Tongue (tissue), 2 donors: Measurements from ENCODE around the gene DIP2C. TPM values are rescaled to one million over a fixed set of nuclear protein-coding genes. Genes with fewer than 3 reads are reported as not detected.
"Not testable (repeated sequence)": the region's sequence is repeated elsewhere in the genome, so short reads cannot be mapped to it uniquely, and the experiment has no call there.

Source experiments
- DNase-seq: peaks from one replicate; pipeline ENCODE4 v3.0.0-alpha.2; 2015
- total RNA-seq: library from RNA; depleted of rRNA; stranded (reverse); fragments of >200 nt; gene quantifications from one replicate; pipeline ENCODE4 v1.2.3, GENCODE V29; 2014

Gene DIP2C
- total RNA-seq, 1 donor from 2014 or later: 39.0 TPM

DNA sequence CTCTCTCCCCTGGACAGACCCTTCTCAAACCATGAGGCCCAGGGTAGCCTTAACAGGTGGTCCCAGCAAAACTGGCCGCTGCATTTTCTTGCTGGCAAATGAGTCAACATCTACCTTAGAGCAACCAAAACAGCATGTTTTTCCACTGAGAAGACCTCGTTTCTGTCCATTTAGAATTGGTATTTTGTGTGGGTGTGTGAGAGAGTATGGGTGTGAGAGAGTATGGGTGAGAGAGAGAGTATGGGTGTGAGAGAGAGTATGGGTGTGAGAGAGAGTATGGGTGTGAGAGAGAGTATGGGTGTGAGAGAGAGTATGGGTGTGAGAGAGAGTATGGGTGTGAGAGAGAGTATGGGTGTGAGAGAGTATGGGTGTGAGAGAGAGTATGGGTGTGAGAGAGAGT is 157.1 kb downstream of the DIP2C start:
- DNase-seq: not testable (repeated sequence)

DNA sequence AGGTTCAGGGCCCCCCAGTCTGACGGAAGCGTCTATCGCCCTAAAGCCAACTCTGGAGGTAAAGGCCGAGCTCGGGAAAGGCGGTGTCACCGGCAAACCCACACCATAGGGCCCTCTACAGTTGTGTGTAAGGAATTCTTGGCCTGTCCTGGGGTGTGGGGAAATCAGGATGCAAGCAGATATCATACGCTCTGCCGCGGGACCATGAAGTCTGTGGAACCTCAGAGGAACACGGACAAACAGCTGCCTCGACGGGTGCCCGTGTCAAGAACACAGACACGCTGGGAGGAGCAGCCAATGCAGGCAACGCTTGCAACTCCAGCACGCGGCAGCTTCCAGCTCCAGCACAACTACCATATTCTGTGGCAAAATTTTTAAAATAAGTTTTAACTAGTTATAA is 157.9 kb downstream of the DIP2C start:
- no peak for DNase-seq

DNA sequence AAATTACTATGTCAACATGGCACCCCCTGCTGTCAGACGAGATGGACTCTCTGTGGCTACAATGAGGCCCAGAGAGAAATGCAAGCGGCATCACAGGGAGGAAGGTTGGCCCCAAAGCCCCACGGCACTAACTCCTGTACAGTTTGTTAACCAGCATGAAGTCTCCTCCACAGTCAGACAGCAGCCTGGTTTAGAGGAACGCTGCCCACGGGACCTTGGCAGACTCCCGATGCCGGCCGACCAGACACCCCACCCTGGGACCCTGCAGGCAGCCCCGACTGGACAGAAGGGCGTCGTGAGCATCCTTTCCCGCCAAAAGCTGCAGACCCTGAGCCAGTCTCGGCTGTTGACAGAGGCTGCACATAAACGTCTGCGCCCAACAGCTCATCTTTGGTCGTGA is 158.8 kb downstream of the DIP2C start:
- no peak for DNase-seq

DNA sequence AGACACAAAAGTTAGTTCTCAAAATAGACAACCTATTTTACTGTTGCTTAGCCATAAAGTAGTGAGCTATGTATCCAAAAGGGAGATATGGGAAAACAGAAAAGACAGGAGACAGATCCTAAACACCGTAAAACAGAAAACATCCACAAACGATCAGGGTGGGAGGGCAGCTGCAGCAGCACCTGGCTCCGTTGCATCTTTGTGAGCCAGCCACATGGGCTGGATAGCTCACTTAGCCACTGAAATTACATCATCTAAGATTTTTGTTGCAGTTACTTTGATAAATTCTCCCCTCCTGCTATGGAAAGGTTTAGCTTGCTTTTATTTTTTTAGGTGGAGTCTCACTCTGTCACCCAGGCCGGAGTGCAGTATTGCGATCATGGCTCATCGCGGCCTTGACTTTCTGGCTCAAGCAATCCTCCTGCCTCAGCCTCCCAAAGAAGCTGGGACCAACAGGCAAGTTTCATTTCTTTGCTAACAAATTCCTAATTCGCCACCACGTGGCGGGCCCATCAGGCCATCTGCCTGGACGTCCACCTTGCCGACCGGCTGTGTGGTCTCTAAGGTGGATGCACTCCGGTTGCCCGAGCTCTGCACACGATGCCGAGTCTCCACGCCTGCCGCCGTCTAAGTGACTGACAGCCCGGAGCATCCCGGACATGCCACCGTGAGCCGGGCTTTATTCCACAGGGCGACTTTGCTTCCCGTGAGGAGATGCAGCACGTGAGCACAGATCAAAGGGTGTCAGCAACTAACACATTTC is 159.8 kb downstream of the DIP2C start:
- peak; percentile 29 for DNase-seq

DNA sequence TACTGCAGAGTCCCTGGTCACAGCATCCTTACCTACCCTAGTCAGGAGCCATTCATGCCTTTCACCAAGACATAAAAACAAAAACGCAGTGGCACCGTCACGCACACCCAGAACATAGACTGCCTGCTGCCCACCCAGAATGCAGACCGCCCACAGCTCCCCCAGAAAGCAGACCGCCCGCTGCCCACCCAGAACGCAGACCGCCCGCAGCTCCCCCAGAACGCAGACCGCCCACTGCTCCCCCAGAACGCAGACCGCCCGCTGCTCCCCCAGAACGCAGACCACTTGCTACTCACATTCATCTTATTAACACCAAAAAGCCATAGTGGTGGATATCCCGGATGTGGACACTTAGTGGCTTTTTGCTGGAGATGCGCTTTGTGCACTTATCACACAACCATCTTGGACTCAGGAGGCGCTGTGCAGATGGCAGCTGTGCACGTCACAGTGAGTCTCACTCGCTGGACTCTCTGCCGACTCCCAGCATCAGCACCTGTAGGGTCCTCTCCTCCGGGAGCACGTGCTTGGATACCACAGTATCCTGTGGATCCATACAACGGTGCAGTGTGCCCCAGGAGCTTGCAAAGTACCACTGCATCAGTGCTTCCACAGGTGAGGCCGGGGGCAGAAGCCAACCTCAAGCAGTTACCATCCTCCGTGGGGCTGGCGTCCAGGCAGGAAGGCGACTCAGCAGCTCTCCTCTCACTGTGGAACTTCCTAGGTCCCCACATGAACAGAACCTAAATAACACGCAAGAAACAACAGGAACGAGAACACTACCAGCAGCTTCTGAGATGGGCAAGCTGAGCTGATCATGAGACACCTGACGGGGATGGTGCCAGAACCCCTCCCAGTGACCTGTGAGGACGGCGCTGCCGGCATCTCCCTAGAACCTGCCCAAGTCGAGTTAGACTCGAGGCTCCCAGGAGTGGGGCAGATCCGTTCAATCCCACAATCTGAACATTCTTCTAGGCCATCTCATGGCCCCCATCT is 161.0 kb downstream of the DIP2C start:
- no peak for DNase-seq

DNA sequence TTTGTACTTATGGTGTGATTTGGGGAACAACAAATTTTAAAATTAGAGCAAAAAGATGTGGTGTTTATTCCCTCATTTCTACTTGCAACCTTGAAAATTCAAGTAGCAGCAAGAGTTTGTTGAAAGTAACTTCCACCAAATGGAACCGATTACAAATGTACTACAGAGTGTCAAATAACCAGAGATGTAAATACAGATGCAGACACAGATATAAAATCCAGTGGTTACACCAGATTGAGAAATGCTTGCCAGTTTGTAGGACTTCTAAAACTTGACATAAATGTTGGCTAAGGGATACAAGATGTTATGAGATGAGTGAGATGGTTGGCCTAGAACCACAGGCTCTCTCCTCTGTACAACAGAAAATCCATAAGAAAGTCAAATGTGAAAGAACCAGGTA is 162.1 kb downstream of the DIP2C start:
- DNase-seq: no peak

DNA sequence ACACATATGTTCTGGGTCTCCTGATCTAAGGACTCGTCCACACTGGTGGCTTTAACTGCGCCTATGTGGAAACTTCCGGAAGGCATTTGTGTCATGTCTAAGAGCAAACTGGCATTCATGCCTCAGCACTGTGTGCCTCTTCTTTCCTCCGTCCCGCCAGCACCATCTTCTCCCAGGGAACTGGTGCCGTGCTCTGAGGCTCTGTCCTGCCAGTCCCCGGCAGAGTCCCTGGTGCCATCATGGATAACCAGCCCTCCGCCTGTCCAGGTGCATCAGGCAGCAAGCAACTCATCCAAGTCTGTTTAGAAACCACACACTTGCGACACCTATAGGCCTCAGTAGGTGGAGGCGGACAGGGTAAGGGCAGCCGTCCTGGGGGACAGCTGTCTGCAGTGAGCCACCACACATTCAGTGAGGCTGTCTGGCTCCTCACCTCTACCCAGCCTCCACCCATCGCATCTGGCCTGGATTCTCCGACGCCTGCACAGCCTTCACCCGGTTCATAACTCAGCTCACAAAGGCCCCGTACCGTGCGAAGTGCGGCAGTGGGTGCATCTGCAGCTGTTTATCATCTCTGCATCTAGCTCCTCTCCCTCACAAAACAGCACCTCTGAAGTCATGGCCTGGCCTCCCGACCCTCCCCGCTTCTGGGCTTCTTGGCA is 162.7 kb downstream of the DIP2C start:
- no peak for DNase-seq

DNA sequence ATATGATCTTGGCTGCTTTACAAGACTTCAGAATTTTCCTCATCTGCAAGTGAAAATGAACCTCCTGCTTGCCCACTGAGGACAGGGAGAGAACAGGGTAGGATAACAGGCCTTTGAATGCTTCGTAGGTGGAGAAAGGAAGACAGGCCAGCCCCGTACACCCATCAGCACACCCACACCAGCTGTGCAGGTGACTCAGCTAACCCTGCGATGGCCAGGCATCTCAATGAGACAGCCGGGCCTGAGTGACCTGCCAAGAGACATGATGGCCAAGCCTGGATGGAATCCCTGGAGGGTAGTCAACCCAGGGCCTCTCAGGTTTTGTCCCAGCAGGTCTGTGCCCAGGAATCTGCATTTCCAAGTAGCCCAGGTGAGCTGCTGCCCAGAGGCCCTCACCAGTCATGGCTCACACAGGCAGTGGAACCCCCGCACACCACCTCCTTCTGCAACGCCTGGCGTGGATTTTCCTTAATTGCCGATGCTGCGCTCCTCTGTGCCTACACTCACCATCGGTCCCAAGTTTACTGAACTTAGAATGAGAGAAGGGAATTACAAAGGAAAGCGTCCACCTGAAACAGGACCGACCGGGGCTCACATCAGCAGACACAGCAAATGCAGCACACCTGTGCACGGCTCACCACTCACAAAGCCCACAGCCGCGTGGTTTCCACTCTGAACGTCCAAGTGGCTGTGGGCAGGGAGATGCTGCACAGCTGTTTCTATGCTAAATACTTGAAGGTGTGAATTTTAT is 163.7 kb downstream of the DIP2C start:
- no peak for DNase-seq

DNA sequence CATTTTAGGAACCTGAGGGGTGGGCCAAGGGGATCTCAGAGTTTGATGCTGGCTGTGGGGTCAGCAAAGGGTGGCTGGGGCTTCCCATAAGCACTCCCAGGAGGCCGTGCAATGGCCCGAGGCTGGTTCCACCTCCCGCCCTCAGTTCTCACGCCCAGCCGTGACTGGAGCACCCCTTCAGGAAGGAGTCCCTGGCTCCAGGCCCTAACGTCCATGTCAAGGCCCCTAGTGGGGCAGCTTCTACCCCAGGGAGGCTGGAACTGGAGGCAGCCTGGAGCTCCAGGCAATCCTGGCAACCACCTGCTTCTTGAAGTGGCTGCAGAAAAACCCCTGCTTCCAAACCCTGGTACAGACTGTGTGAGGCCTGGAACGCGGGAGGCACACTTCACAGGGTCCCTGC is 165.5 kb downstream of the DIP2C start:
- DNase-seq: no peak

DNA sequence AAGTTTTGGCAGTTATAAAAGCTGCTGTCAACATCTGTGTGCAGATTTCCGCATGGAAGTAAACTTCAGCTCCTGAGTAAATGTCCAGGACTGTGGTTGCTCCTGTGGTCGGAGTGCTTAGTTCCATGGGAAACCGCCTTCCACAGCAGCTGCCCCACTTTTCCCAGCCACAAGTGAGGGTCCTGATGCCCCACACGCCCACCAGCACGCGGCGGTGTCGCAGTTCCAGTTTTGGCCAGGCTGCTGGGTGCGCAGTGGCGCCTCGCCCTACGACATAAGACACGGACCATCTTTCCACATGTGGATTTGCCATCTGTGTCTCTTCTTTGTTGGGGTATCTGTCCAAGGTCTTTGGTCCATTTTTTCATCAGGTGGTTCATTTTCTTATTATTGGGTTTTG is 167.1 kb downstream of the DIP2C start:
- DNase-seq: no peak

DNA sequence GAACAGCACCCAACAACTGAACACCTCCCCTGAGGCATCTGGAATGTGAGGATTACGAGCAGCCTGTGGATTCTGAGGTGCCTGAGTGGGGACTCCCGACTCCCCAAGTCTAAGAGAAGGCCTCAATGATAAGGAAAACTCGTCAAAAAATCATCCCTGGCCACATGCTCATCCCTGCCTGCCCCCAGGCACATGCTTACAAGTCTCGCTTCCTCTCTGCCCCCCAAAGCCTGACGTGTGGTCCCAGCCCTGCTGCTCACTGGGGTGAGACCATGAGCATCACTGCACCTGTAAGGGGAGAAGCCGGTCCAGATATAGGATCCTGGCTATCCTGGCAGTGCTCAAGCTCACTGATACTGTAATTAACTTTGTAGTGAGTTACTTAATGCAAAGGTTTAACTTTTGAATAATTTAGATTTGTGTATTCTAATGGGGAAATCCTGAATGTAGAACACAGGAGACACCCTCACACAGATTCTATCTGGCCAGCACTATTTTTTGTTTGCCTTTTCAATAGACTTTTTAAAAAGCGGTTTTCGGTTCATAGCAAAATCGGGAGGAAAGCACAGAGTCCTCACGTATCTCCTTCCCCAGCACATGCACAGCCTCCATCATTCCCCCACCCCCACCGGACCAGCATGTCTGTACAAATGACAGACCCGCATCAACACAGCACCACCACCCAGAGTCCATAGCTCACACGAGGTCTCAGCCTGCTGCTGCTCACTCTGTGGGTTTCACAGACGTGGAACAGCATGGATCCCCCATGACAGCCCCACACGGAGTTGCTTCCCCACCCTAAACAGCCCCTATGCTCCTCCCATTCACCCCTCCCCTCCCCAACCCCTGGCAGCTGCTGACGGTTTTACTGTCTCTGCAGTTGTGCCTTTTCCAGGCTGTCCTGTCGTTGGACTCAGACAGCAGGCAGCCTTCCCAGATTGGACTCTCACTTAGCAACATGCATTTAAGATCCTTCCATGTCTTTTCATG is 167.9 kb downstream of the DIP2C start:
- DNase-seq: peak; percentile 65

DNA sequence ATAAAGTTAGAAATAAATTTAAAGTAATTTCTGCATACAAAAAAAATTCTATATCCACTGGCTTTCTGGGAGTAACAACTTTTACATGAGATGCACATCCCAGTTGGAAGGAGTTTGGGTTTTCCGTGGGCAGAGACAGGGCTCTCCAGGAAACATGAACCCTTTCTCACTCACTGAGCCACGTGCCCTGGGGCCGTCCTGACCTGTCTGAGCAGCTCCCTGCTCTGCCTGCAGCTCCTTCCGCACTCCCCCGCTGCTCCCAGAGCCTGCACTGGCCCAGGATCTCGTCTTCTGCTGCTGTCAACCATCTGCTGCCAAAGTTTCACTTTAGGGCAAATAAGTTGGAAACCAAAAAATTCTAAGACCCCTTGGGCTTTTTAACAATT is 169.1 kb downstream of the DIP2C start:
- DNase-seq: peak; percentile 48

DNA sequence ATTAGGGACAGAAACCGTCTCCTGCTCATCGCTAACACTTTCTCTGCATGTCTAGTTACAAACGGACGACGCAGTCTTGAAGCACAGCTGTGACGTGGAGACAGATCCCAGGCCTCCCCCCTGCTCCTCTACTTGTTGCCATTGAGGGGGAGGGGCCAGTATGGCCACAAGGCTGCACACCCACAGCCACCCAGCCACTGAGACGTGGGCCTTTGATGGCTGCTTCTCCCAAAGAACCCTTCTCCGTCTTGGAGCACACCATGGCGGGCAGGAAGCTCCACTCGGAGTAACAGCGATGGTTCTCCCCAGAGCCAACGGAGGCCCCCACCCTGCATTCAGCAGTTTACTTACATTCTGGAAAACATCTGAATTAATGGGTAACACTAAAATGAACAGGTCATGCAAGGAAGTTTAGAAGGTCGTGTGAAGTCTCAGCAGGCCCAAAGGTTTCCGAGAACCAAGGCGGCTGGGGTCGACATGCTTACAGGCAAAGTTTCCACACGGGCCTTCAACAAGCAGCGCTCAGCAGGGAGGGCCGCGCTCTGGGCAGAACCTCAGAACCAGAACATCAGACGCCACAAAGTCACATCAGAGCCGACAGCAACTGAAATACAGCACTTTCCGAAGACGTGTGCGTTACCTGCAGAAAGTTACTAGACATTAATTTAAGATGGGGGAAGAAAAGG is 169.6 kb downstream of the DIP2C start:
- DNase-seq: no peak

DNA sequence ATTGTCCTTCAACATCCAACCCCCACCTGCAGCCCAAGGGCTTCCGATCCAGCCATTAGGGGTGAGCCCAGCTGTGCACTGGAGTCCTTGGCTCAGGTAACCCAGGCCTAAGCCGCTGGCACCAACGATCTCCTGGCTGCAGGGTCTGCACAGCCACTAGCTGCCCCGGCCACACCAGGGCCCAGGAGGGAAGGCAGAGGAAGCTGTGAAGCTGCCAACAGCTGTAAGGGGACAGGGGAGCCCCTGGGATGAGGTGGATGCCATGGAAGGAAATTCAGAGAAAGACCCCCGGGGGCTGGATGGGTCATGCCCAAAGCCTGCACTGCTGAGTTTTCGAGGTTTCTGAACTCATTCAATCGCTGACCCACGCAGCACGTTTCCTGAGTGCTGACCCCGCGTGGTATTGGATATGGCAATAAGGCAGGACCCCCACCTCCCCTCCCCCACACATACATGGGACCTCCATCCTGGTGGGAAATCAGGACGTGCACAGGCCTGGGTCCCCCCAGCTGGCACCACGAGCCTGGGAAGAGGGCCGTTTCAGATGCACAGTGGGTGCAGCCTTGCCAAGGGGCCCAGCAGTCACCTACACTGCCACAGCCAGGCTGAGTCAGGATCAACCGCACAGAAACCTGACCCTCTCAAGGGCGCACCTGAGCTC is 170.3 kb downstream of the DIP2C start:
- DNase-seq: no peak

DNA sequence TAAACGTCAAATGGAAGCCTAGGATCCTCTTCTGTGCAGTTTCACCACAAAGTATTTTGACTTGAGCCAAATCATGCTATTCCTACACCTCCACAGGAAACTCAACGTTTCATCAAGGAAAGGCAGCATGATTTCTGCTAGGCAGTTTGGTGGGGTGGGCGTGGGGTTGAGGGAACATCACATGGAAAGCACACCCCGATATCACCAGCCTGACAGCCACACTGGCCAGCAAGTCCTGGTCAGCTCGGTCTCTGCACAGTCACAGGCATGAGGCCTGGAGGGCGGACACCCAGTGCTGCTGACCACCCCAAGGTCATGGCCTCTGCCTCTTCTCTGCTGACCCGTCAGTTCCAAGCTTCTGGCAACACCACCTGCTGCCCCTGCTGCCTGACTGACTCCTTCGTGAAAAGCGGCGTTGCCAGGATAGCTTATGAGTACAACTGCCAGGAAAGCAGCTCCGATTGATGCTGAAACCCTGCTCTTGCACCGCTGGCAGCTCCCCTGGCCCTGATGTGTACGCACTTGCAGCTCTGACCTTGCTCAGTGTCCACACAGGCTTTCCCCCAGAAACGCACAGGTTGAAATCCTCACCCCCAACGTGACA is 171.5 kb downstream of the DIP2C start:
- no peak for DNase-seq

DNA sequence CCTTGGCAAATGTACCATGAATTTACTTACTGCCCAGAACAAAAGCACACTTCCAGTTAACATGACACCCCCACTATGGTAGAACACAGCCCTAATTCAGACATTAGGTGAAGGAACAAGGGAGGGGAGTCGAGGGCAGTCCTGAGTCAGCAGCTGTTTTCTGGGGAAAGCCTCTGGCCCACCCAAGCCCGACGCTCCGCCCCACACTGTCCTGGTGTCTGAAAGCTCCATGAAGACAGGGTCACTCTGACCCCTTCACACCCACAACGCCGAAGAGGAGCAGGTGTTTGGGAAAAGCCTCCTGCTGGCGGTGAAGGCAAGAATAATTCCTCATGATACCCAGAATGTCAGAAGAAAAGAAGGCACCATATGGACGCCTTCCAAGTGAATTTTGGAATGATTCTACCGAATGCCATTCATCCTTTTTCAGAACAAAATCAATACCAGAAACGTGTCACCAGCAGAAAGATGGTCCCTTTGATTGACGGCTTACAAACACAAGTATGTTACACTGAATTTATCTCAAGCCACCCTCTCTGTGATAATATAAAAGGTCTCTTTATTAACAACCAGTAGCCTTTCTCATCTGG is 172.1 kb downstream of the DIP2C start:
- DNase-seq: no peak

DNA sequence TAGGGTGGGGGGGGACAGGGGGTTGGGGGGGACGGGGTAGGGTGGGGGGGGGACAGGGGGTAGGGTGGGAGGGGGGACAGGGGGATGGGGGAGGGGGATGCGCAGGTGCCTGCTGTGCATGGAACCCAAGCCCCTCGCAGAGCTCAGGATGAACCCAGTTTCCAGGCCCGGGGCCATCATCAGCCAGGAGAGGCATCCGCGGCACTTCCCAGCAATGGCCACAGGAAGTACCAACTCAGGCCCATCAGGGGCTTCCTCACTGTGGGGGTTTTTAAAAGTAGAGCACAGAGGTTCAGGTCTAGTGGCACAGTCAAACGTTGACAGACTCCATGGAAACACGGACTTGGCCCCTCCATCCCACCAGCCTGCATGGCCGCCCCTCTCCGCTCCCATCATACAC is 172.7 kb downstream of the DIP2C start:
- no peak for DNase-seq

DNA sequence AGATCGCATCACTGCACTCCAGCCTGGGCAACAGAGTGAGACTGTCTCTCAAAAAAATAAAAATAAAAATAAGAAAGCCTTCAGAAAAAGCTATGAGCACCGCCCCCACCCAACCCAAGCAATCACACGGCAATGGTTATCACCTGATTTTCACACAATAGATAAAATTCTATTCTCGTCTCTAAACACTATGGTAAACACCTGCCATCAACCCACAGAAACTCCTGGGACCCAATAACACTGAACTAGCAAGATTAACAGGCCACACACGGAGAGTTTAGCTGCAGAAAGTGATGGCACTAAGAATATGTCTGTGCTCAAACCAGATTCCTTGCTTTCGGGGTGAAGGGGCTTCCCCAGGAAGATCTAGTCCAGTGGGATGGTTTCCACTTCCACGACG is 173.8 kb downstream of the DIP2C start:
- DNase-seq: no peak

DNA sequence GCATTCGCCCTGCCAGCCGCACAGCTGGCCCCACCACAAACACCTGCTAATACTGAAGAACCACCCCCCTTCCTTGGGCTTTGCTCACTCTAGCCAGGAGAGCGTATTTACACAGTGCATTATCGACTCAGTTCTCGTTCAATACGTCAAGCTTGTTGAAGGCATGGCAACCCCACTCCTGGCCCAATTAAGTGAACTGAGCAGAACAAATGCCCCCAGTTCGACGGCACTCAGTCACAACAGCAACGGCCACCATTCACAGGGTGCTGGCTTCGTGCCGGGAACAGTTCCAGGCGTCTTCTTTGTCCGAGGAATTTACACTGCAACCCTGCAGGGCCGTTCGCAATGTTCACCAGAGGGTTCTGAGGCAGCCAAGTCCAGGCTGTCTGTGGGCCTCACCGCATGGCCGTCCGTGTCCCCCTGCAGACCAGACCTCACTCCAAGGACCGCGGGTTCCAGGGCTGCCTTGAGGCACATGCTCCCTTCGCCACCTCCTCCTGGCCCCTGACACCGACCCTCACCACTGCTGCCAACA is 175.3 kb downstream of the DIP2C start:
- DNase-seq: no peak
